Jurkat, Clone E6-1 (cell line): ENCODE measurements around the gene MED4. TPM values are rescaled to one million over a fixed set of nuclear protein-coding genes. Genes with fewer than 3 reads are reported as not detected.

Experiments used
- DNase-seq: peaks from one replicate; pipeline ENCODE4 v3.0.0-alpha.2; 2011; ENCODE audit warnings: low read depth, low spot score
- H3K4me3 ChIP-seq: 2 replicates; pipeline ENCODE4 v1.5.1; 2011; ENCODE audit warnings: mild to moderate bottlenecking, low read length, control low read depth, moderate library complexity
- polyA plus RNA-seq: library from polyadenylated mRNA; unstranded; fragments of >200 nt; gene quantifications from one replicate; pipeline ENCODE4 v1.2.1, GENCODE V29; 2012; ENCODE audit warnings: missing spikeins; ENCODE audit not compliant: insufficient read length, insufficient read depth

Gene MED4, protein sequence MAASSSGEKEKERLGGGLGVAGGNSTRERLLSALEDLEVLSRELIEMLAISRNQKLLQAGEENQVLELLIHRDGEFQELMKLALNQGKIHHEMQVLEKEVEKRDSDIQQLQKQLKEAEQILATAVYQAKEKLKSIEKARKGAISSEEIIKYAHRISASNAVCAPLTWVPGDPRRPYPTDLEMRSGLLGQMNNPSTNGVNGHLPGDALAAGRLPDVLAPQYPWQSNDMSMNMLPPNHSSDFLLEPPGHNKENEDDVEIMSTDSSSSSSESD
- polyA plus RNA-seq, result 88.3 TPM

DNA sequence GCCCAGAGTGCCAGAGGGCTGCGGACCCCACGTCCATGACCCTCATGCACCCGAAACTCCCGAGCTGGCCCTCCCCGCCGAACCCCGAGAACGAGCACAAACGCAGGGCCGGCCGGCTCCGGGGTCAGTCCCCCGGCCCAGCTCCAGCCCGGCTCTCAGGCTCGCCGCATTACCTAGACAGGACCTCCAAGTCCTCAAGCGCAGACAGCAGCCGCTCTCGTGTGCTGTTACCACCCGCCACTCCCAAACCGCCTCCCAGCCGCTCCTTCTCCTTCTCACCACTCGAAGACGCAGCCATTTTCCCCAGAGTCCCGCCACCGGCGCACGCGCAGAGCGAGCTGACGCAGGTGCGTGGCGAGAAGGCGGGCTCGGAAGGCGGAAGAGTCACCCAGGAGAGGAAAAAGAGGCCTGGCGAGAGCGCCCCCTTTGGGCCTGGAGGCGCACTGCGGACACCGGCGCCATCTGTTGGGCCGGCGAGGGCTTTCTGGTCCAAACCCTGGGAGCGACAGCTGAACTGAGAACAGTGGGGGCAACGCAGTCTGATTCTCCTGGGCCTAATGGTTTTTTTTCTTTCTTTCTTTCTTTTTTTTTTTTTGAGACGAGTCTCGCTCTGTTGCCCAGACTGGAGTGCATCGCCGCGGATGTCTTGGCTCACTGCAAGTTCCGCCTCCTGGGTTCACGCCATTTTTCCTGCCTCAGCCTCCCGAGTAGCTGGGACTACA, at the start of gene MED4:
Gene MED4 (minus strand): TSS at position 324 of the 722 bp plus-strand sequence. CDS start 26 bp downstream, at position 298.
- peak; percentile 93 for DNase-seq
- H3K4me3 ChIP-seq, result peak within 1 kb of the TSS; percentile 90

DNA sequence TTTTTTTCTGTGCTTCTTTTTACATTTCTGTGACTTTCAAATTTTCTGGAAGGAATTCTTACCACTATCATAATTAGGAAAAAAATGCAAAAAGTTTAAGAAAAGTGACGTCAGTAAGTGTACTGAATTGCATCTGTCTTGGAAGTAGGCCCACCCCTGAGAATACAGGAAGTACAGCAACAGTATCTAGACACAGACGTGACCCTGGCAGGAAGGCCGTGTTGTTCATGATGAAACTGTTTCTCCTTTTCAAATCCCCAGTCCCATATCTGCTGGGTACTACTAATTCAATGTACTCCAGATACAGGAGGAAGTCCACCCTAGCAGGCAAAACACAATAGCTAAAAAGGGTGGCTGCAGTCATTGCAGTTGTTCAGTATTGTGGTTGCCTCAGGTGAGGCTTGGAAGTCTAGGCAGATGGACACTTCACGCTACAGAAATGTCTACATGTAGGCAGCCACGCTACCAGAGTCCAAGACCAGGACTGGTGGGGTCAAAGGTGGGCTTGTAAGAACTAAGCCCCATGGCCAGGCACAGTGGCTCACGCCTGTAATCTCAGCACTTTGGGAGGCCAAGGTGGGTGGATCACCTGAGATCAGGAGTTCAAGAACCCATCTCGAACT, 49.6 kb upstream of the MED4 start:
- no peak for DNase-seq
- H3K4me3 ChIP-seq, result no peak overlapping the region

DNA sequence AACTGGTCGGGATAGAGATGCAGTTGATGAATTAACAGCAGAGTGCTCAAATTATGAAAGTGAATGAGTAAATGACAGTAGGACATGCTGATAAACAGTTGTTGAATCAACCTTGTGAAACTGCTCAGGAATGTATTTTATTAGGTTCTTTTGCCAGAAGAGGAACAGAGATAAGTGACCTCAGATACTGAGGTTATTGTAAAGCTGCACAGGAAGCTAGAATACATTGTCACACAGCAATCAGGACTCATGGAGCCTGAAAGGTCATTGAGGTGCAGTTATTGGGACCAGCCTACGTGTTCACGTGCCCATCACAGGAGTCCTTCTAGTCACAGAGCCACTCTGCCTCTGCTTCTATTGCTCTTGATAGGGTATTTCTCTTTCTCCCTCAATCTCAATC, 47.5 kb upstream of the MED4 start:
- no peak overlapping the region for H3K4me3 ChIP-seq
- no peak for DNase-seq

DNA sequence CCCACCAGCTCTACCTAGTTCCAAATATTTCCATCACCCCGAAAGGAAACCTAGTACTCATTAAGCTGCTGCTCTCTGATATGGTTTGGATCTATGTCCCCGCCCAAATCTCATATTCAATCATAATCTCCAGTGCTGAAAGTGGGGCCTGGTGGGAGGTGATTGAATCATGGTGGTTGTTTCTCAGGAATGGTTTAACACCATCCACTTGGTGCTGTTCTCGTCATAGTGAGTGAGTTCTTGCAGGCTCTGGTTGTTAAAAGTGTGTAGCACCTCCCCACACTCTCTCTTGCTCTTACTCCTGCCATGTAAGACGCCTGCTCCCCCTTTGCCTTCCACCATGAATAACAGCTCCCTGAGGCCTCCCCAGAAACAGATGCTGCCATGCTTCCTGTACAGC, 43.4 kb upstream of the MED4 start:
- no peak for DNase-seq
- H3K4me3 ChIP-seq, result no peak overlapping the region

DNA sequence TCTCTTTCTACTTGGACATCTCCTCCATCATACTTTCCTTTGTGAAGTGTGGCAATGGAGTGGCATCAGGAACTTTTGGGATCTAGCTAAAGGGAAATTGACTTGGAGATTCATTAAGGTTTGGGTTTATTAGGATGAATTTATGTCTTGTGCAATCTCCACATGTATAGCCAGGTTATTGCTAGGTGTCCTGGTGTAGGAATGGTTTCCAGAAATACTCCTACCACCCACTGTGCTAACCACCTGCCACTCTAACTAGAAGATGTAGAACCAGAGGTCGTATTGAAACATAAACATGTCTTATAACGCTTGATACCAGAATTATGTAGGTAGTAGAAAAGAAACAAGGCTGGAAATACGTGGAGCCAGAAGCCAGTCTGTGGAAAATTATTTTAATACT, 38.1 kb upstream of the MED4 start:
- no peak for DNase-seq
- H3K4me3 ChIP-seq, result no peak overlapping the region

DNA sequence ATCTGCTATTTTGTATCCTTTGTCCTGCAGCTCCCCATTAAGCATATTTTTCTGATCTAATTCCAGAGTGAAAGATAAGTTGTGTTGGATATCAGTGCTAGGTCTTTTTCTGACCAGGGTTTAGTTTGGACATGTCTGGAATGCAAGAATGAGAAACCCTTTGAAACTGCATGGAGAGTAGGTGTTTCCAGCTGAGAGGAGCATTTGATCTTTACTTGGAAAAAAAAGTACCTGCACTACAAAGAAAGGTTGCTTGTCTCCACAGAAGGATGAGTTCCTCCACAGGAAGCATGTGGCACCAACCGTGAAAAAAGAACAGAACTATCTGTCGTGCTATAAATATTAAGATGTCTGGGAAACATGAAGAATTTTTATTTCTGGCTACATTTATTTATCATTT, 36.6 kb upstream of the MED4 start:
- no peak for DNase-seq
- no peak overlapping the region for H3K4me3 ChIP-seq

DNA sequence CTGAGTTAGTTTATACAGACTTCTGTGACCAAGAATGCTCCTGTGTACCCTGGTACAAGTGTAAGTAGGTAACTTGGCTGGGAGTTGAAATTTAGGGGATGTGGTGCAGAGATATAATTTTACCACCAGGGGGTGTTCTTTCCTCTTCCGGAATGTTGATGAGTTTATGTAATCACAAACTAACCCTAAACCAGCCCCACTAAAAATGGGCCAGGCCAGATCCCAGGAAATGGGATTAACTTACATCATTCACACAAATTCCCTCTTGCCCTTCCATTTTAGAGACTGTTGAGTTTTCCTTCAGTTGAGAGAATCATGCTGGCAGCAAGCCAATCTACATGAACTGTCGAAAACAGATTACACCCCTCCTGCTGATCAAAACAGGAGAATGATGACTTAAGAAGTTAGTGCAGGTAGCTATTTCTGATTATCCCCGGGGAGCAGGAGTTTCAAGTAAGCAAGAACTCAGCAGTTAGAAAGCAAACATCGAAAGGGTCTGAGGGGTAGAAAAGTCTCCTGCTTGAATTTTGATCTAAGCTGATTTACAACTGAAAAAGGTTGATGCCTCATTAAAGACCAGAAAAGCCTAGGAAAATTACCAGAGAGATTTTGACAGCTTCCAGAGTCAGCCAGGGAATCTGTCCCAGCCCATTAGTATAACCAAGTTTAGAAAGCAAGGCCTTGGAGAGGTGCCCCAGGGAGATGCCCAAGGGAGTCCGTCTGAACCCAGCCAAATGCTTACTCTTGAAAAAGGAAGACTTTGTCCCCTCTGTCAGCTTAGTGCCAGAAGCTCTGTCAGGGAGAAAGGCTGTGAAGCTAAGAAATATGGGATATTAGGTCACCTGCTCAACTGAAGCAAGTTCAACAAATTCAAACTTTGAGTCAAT, 32.3 kb upstream of the MED4 start:
- peak; percentile 82 for DNase-seq
- no peak overlapping the region for H3K4me3 ChIP-seq

DNA sequence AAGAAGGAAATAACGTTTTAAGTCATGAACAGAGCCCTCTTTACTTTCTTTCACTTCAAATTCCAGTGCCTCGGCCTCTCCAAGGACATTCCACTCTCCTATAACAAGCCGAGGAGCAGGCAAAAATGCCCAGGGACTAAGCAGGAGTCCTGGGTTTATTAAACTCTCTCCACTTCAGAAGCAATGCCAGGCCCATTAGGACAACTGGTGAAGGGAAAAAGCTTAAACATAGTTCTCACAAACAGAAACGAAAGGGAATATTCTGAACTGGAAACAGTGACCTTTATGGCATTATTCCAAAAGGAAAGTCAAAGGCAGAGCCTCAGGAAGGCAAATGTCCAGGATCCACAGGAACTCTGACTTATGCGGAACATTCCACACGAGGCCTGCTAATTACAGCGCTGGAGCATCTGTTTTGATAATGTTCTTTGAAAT, 30.9 kb upstream of the MED4 start:
- no peak for DNase-seq
- H3K4me3 ChIP-seq, result no peak overlapping the region

DNA sequence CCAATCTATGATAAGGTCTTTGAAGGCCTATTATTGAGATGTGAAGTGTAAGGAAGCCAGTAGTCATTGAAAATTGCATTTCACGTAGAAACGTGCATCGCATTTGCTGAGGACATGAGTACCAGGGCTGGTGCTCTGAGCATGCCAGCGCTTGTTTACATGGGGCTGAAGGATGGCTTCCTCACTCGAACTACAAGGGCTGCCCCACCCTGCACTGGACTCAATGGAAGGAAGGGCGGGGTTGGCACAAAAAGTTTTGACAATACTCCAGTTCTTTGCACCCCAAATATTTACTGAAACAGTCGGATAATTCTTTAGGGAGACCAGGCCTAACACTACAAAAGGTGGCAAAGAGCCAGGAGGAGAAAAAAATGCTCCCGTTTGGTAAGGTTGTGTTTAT, 28.9 kb upstream of the MED4 start:
- DNase-seq, result no peak
- H3K4me3 ChIP-seq, result no peak overlapping the region

DNA sequence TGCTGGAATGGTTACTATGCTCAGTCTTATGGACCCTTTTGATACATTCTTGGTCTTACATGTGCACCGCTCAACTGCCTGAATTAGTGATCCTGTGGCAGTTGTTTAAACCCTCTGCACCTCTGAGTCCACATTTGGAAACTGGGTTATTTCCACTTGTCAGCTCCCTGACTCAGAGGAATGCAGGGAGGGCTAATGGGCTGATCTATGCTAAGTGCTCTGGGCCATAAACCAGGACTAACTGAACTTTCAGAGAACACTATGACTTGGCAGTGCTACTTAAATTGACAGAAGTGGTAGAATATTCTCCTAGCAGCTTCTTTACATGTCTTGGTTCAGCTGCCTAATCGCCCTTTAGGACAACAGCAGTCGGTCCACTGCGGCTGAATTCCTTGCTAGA, 26.8 kb upstream of the MED4 start:
- H3K4me3 ChIP-seq, result no peak overlapping the region
- DNase-seq, result no peak

DNA sequence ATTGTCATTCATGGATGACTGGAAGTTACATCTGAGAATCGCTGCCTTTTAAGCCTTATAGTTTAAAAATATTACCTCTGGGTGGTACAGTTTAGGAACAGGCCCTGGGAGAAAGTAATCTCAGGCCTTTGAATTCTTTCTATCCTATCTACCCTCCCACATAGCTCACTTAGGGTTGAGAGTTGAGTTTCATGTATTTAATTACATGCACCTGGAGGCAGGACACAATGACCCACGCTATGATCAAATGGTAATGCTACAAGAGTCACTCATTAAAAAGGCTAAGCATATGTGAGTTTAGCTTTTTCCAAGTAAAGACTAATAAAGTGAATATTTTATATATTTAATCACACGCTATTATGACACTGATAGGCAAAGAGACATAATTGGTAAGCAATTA, 25.3 kb upstream of the MED4 start:
- no peak for DNase-seq
- no peak overlapping the region for H3K4me3 ChIP-seq

DNA sequence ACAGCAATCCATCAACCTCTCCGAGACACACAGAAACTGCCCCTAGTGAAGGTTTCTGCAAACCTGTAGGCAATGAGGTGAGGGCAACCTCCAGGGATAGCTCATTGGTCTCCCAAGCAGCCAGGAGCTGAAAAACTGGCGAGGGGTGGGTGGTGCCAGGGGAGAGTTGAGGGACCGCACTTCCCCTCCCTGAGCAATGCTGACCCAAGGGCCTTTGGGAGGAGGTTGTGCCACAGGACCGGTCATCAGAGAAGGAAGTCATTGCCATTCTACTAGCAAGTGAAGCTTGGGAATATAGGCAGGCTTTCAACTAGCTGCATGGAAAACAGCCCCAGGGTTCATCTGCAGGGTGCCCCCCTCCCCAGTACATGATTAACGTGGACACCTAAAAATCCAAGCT, 23.1 kb upstream of the MED4 start:
- H3K4me3 ChIP-seq, result no peak overlapping the region
- no peak for DNase-seq

DNA sequence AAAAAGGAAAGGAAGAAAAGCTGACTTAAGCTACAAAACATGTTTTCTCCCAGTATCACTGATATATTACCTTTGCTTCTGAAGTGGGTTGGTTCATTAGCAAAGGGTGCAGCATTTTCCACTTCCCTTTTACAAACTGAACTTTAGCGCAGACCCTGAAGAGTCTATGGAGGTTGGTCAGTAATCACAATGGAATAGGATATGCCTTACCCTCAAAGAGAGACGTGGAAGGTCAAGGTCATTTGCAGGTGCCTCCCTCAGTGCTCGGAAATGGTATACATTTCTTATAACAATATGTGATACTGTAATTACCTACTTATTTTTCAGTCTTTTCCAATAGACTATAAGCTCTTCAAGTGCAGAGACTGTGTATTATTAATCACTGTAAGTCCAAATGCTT, 21.9 kb upstream of the MED4 start:
- H3K4me3 ChIP-seq, result no peak overlapping the region

DNA sequence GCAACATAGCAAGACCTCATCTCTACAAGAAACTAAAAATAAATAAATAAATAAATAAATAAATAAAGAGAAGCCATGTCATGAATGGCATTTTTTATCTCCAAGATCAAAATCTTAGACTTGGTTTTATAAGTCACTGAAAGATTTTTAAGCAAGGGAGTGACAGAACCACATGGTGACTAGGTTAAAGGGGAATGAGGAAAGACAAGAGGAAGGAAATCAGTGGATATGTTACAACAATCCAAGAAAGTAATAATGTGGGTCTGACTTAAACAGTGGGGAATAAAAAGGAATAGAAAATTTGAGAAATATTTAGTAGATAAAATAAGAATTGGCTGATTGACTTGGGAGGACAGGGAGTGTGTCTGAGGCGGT, 18.8 kb upstream of the MED4 start:
- no peak for DNase-seq
- no peak overlapping the region for H3K4me3 ChIP-seq

More for the DNA sequence above, 21.9 kb upstream of the MED4 start:
- DNase-seq, result no peak

DNA sequence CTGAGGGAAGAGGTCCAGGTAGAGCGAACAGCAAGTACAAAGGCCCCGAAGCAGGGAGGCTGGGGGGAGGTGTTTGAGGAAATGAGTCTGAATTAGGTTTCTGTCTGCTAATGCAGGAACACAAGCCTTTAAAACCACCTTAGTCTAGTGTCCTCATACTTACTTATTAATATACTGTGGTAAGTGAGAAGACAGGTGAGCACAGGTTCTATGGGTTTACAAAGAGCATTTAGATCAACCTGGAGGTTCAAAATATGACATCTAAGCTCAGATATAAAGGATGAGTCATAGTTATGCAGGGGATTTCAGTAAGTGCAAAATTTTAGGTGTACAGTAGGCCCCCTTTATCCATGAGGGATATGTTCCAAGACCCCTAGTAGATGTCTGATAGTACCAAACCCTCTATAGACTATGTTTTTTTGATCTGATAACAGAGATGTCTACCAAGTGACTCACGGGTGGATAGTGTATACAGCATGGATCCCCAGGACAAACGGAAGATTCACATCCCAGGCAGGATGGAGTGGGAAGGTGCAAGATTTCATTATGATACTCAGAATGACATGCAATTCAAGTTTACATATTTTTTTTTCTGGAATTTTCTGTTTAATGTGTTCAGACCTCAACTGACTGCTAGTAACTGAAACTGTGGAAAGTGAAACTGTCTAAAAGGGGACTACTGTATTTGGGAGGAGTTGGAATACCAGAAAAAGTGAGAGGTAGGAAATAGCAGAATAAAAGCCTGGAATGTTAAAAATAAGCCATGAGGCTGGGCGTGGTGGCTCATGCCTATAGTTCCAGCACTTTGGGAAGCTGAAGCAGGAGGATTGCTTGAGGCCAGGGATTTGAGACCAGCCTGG, 18.2 kb upstream of the MED4 start:
- H3K4me3 ChIP-seq, result no peak overlapping the region
- DNase-seq, result no peak

DNA sequence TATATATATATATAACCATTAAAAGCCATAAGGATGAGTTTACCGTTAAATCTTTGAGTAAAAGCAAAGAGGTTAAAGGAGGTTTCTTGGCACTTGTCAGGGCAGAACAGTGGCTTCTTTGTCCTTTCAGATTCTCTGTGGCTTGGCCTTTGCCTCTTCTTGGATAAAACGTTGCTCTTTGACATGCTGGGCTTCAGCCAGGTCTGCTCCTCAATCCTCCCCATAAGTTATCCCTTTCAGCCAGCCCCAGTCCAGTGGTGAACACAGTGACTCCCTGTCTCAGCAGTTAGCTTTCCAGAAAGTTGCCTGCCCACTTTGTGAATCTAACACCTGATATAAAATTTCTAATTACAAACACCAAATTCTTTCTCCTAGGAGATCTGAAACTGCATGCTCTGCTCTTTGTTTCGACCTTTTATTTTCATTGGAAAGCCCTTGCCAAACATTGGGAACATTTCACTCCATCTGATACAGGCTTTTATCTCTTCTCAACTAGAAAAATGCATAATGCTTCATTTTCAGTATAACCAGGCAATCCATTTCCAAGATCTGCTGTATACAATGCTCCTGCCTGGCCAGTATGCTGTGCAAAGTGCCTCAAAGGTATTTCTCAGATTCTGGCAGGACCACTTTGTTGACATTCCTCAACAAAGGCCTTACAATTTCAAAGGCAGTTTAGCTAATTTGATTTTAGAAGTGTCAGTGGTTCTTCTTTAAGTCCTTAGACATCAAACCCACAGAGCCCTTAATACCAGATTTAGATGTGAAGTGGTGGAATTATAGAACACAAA, 16.2 kb upstream of the MED4 start:
- DNase-seq, result no peak

DNA sequence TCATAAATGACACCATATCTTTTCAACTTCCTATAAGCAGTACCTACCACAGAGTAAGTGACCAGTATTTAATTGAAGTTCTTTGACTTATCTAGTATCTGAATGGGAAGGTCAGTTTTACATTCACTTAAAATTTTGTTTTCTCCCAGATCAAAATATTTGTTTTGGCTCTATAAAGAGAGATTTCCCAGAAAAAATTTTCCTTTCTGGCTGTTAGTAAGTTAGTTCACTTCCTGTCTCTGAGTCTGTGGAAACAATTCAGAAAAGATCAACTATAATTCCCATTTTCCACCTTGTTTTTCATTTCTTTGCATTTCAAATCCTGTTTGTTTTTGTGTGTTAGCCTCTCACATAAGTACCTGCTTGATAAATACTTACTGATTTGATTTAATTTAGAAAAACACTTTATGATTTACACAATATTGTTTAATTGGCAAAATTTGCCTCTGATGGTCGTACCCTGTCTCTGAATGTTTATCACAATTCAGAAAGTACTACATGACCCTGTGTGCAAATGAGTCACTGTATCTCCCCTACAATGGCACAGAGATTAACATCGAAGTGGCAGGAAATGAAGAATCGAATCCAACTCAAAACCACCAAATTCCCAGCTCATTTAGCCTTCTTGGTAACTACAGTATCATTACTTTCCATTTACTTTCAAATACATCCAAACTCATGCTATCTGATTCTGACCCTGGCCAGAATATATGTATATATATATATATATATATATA, 15.4 kb upstream of the MED4 start:
- no peak for DNase-seq

More for the DNA sequence above, 16.2 kb upstream of the MED4 start:
- H3K4me3 ChIP-seq, result no peak overlapping the region

More for the DNA sequence above, 15.4 kb upstream of the MED4 start:
- no peak overlapping the region for H3K4me3 ChIP-seq
